Measurements from ENCODE around the gene GMPR2. TPM values are rescaled to one million over a fixed set of nuclear protein-coding genes. Genes with fewer than 3 reads are reported as not detected.

The GMPR2 gene
- total and polyA plus RNA-seq, 2 experiments from 2014 or later, result 60.6 to 70.6 TPM

DNA sequence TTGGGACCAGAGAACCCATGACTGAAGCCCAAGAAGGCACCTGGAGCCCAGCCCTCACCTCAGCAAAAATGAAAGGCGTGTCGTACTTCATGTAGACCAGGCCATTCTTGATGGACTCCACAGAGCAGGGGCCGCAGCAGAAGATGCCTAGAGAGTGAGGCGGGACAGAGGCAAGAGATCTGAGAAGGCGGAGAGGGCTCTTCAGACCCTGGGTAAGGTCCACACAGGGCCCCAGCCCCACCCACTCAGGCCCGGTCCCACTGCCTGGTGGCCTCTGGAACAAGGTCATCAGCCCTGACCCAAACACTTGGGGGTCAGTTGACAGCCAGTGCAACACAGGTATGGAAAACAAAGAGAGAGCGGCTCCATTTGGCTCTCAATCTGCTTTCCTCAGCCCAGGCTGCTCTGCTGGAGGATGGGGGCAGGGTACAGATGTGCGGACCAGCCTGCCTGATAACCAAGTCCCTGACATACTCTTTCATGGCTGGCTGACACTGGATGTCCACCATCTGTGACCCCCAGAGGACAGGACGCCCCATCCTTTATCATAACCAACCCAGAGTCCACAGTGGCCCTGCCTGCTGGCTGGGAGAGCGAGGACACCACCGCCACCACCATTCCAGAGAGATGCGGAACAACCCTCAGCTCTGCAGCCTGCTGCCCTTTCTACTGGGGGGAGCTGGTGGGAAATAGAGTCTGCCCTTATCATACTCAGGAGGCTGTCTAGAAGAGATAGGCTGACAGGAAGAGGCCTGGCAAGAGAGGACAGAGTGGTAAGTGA lies 23.4 kb downstream of the GMPR2 start:
- no peak overlapping the region for H3K4me3 Mint-ChIP-seq
- no peaks in the 10 kb centered on the region for H3K9me3 Mint-ChIP-seq
- no peak for DNase-seq (ENCODE audit: low spot score)
- Histone ChIP-seq H2AFZ (no peak overlapping the region), H3F3A (replicated peaks; ENCODE audit: low read depth) (no peaks in the 10 kb centered on the region), H3K4me3 (no peak overlapping the region), H3K27ac (ENCODE audit: low read depth) (no peak overlapping the region), H3K4me2 (no peak overlapping the region), H4K20me1 (replicated peaks; ENCODE audit: insufficient read depth) (no peaks in the 10 kb centered on the region), H3K27me3 (ENCODE audit: insufficient read depth) (no peaks in the 10 kb centered on the region), H3K79me2 (replicated peaks; ENCODE audit: insufficient read depth) (no peaks in the 10 kb centered on the region), H3K36me3 (ENCODE audit: insufficient read depth) (no peaks in the 10 kb centered on the region), H3K4me1 (ENCODE audit: insufficient read depth) (no peaks in the 10 kb centered on the region), H3K9me2 (ENCODE audit: insufficient read depth) (no peaks in the 10 kb centered on the region)
- H3K36me3 Mint-ChIP-seq (ENCODE audit: low read depth), result no peaks in the 10 kb centered on the region
- H3K4me1 Mint-ChIP-seq, result peaks cover 4% of the 10 kb centered on the region; the same call in 2 of the 3 replicates
- peaks cover 17% of the 10 kb centered on the region for H3K27me3 Mint-ChIP-seq (ENCODE audit: insufficient read depth, low read depth, poor library complexity)
- H3K27ac Mint-ChIP-seq, result no peak overlapping the region
- TF ChIP-seq, protein P1, sequence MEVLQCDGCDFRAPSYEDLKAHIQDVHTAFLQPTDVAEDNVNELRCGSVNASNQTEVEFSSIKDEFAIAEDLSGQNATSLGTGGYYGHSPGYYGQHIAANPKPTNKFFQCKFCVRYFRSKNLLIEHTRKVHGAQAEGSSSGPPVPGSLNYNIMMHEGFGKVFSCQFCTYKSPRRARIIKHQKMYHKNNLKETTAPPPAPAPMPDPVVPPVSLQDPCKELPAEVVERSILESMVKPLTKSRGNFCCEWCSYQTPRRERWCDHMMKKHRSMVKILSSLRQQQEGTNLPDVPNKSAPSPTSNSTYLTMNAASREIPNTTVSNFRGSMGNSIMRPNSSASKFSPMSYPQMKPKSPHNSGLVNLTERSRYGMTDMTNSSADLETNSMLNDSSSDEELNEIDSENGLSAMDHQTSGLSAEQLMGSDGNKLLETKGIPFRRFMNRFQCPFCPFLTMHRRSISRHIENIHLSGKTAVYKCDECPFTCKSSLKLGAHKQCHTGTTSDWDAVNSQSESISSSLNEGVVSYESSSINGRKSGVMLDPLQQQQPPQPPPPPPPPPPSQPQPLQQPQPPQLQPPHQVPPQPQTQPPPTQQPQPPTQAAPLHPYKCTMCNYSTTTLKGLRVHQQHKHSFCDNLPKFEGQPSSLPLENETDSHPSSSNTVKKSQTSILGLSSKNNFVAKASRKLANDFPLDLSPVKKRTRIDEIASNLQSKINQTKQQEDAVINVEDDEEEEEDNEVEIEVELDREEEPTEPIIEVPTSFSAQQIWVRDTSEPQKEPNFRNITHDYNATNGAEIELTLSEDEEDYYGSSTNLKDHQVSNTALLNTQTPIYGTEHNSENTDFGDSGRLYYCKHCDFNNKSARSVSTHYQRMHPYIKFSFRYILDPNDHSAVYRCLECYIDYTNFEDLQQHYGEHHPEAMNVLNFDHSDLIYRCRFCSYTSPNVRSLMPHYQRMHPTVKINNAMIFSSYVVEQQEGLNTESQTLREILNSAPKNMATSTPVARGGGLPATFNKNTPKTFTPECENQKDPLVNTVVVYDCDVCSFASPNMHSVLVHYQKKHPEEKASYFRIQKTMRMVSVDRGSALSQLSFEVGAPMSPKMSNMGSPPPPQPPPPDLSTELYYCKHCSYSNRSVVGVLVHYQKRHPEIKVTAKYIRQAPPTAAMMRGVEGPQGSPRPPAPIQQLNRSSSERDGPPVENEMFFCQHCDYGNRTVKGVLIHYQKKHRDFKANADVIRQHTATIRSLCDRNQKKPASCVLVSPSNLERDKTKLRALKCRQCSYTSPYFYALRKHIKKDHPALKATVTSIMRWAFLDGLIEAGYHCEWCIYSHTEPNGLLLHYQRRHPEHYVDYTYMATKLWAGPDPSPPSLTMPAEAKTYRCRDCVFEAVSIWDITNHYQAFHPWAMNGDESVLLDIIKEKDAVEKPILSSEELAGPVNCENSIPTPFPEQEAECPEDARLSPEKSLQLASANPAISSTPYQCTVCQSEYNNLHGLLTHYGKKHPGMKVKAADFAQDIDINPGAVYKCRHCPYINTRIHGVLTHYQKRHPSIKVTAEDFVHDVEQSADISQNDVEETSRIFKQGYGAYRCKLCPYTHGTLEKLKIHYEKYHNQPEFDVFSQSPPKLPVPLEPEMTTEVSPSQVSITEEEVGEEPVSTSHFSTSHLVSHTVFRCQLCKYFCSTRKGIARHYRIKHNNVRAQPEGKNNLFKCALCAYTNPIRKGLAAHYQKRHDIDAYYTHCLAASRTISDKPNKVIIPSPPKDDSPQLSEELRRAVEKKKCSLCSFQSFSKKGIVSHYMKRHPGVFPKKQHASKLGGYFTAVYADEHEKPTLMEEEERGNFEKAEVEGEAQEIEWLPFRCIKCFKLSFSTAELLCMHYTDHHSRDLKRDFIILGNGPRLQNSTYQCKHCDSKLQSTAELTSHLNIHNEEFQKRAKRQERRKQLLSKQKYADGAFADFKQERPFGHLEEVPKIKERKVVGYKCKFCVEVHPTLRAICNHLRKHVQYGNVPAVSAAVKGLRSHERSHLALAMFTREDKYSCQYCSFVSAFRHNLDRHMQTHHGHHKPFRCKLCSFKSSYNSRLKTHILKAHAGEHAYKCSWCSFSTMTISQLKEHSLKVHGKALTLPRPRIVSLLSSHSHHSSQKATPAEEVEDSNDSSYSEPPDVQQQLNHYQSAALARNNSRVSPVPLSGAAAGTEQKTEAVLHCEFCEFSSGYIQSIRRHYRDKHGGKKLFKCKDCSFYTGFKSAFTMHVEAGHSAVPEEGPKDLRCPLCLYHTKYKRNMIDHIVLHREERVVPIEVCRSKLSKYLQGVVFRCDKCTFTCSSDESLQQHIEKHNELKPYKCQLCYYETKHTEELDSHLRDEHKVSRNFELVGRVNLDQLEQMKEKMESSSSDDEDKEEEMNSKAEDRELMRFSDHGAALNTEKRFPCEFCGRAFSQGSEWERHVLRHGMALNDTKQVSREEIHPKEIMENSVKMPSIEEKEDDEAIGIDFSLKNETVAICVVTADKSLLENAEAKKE (CRISPR knock-in tag; IDR thresholded peaks at IDR 0.05), result no peak
- TF ChIP-seq EZH2phosphoT487 (IDR thresholded peaks at IDR 0.05; ENCODE audit: unreplicated experiment) (no peak), CREB1 (CRISPR knock-in tag; IDR thresholded peaks at IDR 0.05; ENCODE audit: low read depth) (no peak), ZNF331 (CRISPR knock-in tag; IDR thresholded peaks at IDR 0.05; ENCODE audit: low read depth) (no peak), EZH2 (IDR thresholded peaks at IDR 0.05; ENCODE audit: low read depth, unreplicated experiment) (no peak), ZNF114 (CRISPR knock-in tag; IDR thresholded peaks at IDR 0.05) (no peak), JUNB (IDR thresholded peaks at IDR 0.05; ENCODE audit: unreplicated experiment) (no peak), POLR2AphosphoS5 (IDR thresholded peaks at IDR 0.05; ENCODE audit: low read depth) (no peak), NANOG (IDR thresholded peaks at IDR 0.05; ENCODE audit: borderline replicate concordance) (no peak)
- TF ChIP-seq, protein P2, sequence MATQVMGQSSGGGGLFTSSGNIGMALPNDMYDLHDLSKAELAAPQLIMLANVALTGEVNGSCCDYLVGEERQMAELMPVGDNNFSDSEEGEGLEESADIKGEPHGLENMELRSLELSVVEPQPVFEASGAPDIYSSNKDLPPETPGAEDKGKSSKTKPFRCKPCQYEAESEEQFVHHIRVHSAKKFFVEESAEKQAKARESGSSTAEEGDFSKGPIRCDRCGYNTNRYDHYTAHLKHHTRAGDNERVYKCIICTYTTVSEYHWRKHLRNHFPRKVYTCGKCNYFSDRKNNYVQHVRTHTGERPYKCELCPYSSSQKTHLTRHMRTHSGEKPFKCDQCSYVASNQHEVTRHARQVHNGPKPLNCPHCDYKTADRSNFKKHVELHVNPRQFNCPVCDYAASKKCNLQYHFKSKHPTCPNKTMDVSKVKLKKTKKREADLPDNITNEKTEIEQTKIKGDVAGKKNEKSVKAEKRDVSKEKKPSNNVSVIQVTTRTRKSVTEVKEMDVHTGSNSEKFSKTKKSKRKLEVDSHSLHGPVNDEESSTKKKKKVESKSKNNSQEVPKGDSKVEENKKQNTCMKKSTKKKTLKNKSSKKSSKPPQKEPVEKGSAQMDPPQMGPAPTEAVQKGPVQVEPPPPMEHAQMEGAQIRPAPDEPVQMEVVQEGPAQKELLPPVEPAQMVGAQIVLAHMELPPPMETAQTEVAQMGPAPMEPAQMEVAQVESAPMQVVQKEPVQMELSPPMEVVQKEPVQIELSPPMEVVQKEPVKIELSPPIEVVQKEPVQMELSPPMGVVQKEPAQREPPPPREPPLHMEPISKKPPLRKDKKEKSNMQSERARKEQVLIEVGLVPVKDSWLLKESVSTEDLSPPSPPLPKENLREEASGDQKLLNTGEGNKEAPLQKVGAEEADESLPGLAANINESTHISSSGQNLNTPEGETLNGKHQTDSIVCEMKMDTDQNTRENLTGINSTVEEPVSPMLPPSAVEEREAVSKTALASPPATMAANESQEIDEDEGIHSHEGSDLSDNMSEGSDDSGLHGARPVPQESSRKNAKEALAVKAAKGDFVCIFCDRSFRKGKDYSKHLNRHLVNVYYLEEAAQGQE (IDR thresholded peaks at IDR 0.05; ENCODE audit: unreplicated experiment), result no peak
- TF ChIP-seq, protein P3, sequence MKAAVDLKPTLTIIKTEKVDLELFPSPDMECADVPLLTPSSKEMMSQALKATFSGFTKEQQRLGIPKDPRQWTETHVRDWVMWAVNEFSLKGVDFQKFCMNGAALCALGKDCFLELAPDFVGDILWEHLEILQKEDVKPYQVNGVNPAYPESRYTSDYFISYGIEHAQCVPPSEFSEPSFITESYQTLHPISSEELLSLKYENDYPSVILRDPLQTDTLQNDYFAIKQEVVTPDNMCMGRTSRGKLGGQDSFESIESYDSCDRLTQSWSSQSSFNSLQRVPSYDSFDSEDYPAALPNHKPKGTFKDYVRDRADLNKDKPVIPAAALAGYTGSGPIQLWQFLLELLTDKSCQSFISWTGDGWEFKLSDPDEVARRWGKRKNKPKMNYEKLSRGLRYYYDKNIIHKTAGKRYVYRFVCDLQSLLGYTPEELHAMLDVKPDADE (IDR thresholded peaks at IDR 0.05), result no peak
- TF ChIP-seq, protein P4, sequence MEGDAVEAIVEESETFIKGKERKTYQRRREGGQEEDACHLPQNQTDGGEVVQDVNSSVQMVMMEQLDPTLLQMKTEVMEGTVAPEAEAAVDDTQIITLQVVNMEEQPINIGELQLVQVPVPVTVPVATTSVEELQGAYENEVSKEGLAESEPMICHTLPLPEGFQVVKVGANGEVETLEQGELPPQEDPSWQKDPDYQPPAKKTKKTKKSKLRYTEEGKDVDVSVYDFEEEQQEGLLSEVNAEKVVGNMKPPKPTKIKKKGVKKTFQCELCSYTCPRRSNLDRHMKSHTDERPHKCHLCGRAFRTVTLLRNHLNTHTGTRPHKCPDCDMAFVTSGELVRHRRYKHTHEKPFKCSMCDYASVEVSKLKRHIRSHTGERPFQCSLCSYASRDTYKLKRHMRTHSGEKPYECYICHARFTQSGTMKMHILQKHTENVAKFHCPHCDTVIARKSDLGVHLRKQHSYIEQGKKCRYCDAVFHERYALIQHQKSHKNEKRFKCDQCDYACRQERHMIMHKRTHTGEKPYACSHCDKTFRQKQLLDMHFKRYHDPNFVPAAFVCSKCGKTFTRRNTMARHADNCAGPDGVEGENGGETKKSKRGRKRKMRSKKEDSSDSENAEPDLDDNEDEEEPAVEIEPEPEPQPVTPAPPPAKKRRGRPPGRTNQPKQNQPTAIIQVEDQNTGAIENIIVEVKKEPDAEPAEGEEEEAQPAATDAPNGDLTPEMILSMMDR (conservative IDR thresholded peaks at IDR 0.05; ENCODE audit: low read depth in 2 of 2), result no peak
- no peak for ATAC-seq
